Keratinocyte (primary cell): Measurements from ENCODE around the gene CTIF. TPM values are rescaled to one million over a fixed set of nuclear protein-coding genes. Genes with fewer than 3 reads are reported as not detected.

ENCODE experiments used
- DNase-seq: peaks from one replicate; pipeline ENCODE4 v3.0.0-alpha.2; 2011; ENCODE audit warnings: low read depth, missing footprints, low spot score
- FAIRE-seq: peaks from 2 replicates; lab custom pipeline; 2011; peaks lifted over from hg19 to GRCh38; lab: Jason Lieb, UNC
- H2AFZ ChIP-seq: 2 replicates; pipeline ENCODE4 v1.6.0; 2012; ENCODE audit warnings: low read length, control low read depth, inconsistent platforms; ENCODE audit not compliant: control insufficient read depth
- H3K27ac ChIP-seq: 2 replicates; pipeline ENCODE4 v1.5.1; 2011; ENCODE audit warnings: low read length; ENCODE audit not compliant: control insufficient read depth, insufficient read depth
- H3K27me3 ChIP-seq: 3 replicates; pipeline ENCODE4 v1.6.0; 2011; ENCODE audit warnings: low read length; ENCODE audit not compliant: control insufficient read depth, insufficient read depth; ENCODE audit errors: extremely low read depth
- H3K36me3 ChIP-seq, 2 experiments: 2 replicates in 1 of 2; 3 replicates in 1 of 2; pipeline ENCODE4 v1.5.1; 2011; ENCODE audit warnings: low read length in 2 of 2, mild to moderate bottlenecking in 1 of 2; ENCODE audit not compliant: control insufficient read depth in 2 of 2, insufficient read depth in 2 of 2; ENCODE audit errors: extremely low read depth in 1 of 2
- H3K4me1 ChIP-seq: 3 replicates; pipeline ENCODE4 v1.5.1; 2011; ENCODE audit warnings: low read length; ENCODE audit not compliant: control insufficient read depth, insufficient read depth; ENCODE audit errors: extremely low read depth
- H3K4me2 ChIP-seq: 3 replicates; pipeline ENCODE4 v1.6.0; 2011; ENCODE audit warnings: low read depth, low read length; ENCODE audit not compliant: control insufficient read depth, insufficient read depth; ENCODE audit errors: extremely low read depth
- H3K4me3 ChIP-seq, 3 experiments: fragments of 200-600 bp in 1 of 3; sonication (generic) in 1 of 3; 2 replicates in 2 of 3; 3 replicates in 1 of 3; pipeline ENCODE4 v1.5.1; 2011 to 2016; ENCODE audit warnings: low read length in 3 of 3, mild to moderate bottlenecking in 3 of 3, control low read depth in 2 of 3, inconsistent platforms in 1 of 3, low read depth in 1 of 3, mixed read lengths in 1 of 3, mixed run types in 1 of 3, moderate library complexity in 1 of 3; ENCODE audit not compliant: control insufficient read depth in 2 of 3, insufficient read depth in 2 of 3; ENCODE audit errors: extremely low read depth in 1 of 3
- H3K79me2 ChIP-seq: 2 replicates; pipeline ENCODE4 v1.6.0; 2012; ENCODE audit warnings: low read length; ENCODE audit not compliant: control insufficient read depth, insufficient read depth
- H3K9ac ChIP-seq: 3 replicates; pipeline ENCODE4 v1.6.0; 2011; ENCODE audit warnings: low read length; ENCODE audit not compliant: control insufficient read depth, insufficient read depth; ENCODE audit errors: extremely low read depth
- H3K9me1 ChIP-seq: 3 replicates; pipeline ENCODE4 v1.6.0; 2011; ENCODE audit warnings: low read length; ENCODE audit not compliant: control insufficient read depth, insufficient read depth; ENCODE audit errors: extremely low read depth
- H3K9me3 ChIP-seq: 2 replicates; pipeline ENCODE4 v1.5.1; 2012; ENCODE audit warnings: low read depth, low read length; ENCODE audit not compliant: control insufficient read depth
- H4K20me1 ChIP-seq: 3 replicates; pipeline ENCODE4 v1.6.0; 2011; ENCODE audit warnings: low read length; ENCODE audit not compliant: control insufficient read depth, insufficient read depth; ENCODE audit errors: extremely low read depth
- CTCF ChIP-seq, 3 experiments: IDR thresholded peaks in 1 of 3; conservative IDR thresholded peaks in 1 of 3; optimal IDR thresholded peaks in 1 of 3; 2 replicates in 2 of 3; 3 replicates in 1 of 3; pipeline versions ENCODE3 to v1.5.1; 2011; ENCODE audit warnings: low read length in 3 of 3, mild to moderate bottlenecking in 3 of 3, moderate library complexity in 2 of 3, control low read depth in 1 of 3, inconsistent platforms in 1 of 3; ENCODE audit not compliant: insufficient read depth in 2 of 3; ENCODE audit errors: extremely low read depth in 1 of 3
- EZH2 ChIP-seq: IDR thresholded peaks from one replicate; pipeline ENCODE4 v1.6.1; 2012; ENCODE audit warnings: inconsistent platforms, mild to moderate bottlenecking, low read length, moderate library complexity
- dilution Hi-C: fragments of 300-500 bp; cut with MboI; formaldehyde crosslinking; loops from one replicate; pipeline ENCODE4 v1.7.0; 2020; ENCODE audit warnings: low sequenced_read_pairs; ENCODE audit not compliant: extremely low pct_ligation_motif_present
- polyA plus RNA-seq, 5 experiments: library from polyadenylated mRNA; depleted of rRNA in 3 of 5; stranded (reverse) in 3 of 5; stranded (forward) in 1 of 5; unstranded in 1 of 5; fragments of >200 nt; gene quantifications; 1 replicate in 1 of 5; 2 replicates in 3 of 5; 3 replicates in 1 of 5; pipeline versions ENCODE4 v1.2.1 to v1.2.3, GENCODE V29; 2011 to 2012; ENCODE audit warnings: missing spikeins in 2 of 5, low read depth in 1 of 5, low replicate concordance in 1 of 5

The CTIF gene
- polyA plus RNA-seq, 1 donor (not counting 4 experiments of a cell fraction or from before 2014, with no cell fraction given): 15.0 TPM

GRCh38 chr18:48595703-48596218 lies 56.9 kb downstream of the CTIF start:
- DNase-seq (no peak), FAIRE-seq (no peak)
- H3K4me2 ChIP-seq: no peak overlapping the region
- dilution Hi-C loops: no loop called here
- H3K9ac ChIP-seq: no peak overlapping the region
- TF ChIP-seq EZH2 (no peak), CTCF (optimal IDR thresholded peaks at IDR 0.05 in 1 of 3, IDR thresholded peaks at IDR 0.05 in 1 of 3, conservative IDR thresholded peaks at IDR 0.05 in 1 of 3; ENCODE audit: extremely low read depth in 1 of 3, insufficient read depth in 2 of 3, low read length in 3 of 3) (no peak)
- H3K4me1 ChIP-seq: peaks cover 8% of the 10 kb centered on the region
- no peaks in the 10 kb centered on the region for H3K9me1 ChIP-seq
- peaks cover 24% of the 10 kb centered on the region for H3K79me2 ChIP-seq
- no peak overlapping the region for H3K4me3 ChIP-seq
- no peaks in the 10 kb centered on the region for H3K9me3 ChIP-seq
- no peak overlapping the region for H2AFZ ChIP-seq
- peaks cover 7% of the 10 kb centered on the region for H4K20me1 ChIP-seq
- H3K27me3 ChIP-seq: no peaks in the 10 kb centered on the region
- peaks cover 0 to 7% of the 10 kb centered on the region in 2 experiments for H3K36me3 ChIP-seq
- no peak overlapping the region for H3K27ac ChIP-seq

GRCh38 chr18:48597110-48597509 lies 58.3 kb downstream of the CTIF start:
- H4K20me1 ChIP-seq: peaks cover 7% of the 10 kb centered on the region
- FAIRE-seq: peak; percentile 36

More at GRCh38 chr18:48597110-48597509, 58.3 kb downstream of the CTIF start:
- Histone ChIP-seq H3K27me3 (no peaks in the 10 kb centered on the region), H3K4me1 (peaks cover 8% of the 10 kb centered on the region), H3K9me1 (no peaks in the 10 kb centered on the region), H3K9ac (no peak overlapping the region), H3K9me3 (no peaks in the 10 kb centered on the region), H3K27ac (no peak overlapping the region), H3K79me2 (peaks cover 18% of the 10 kb centered on the region), H3K4me3 (no peak overlapping the region), H2AFZ (no peak overlapping the region), H3K4me2 (no peak overlapping the region), H3K36me3 (peaks cover 0 to 7% of the 10 kb centered on the region in 2 experiments)
- DNase-seq: no peak
- TF ChIP-seq CTCF (optimal IDR thresholded peaks at IDR 0.05 in 1 of 3, IDR thresholded peaks at IDR 0.05 in 1 of 3, conservative IDR thresholded peaks at IDR 0.05 in 1 of 3; ENCODE audit: extremely low read depth in 1 of 3, insufficient read depth in 2 of 3, low read length in 3 of 3) (no peak), EZH2 (no peak)
- dilution Hi-C loops: no loop called here
